COR-L47 (cell line): ENCODE measurements around the gene CPE.
"Not testable (repeated sequence)": the region's sequence is repeated elsewhere in the genome, so short reads cannot be mapped to it uniquely, and the experiment has no call there.

Source experiments
- DNase-seq: peaks from one replicate; lab custom pipeline; 2025; lab: John Stamatoyannopoulos, UW

CPE gene

GRCh38 chr4:165378745-165379677 is at the start of gene CPE:
Gene CPE, plus strand, starts transcription at chr4:165379008. Its CDS starts 214 bp downstream, at chr4:165379222.
- DNase-seq = peak; percentile 90

- no peak for DNase-seq
Observed at GRCh38 chr4:165330071-165330470, 48.7 kb upstream of the CPE start.

GRCh38 chr4:165330666-165331065 is 48.1 kb upstream of the CPE start:
- DNase-seq = no peak

- DNase-seq = no peak
Observed at GRCh38 chr4:165331359-165331758, 47.4 kb upstream of the CPE start.

- DNase-seq = no peak
Observed at GRCh38 chr4:165331823-165332222, 47.0 kb upstream of the CPE start.

GRCh38 chr4:165332502-165332901 is 46.3 kb upstream of the CPE start:
- DNase-seq = no peak

GRCh38 chr4:165335163-165335703 is 43.6 kb upstream of the CPE start:
- no peak for DNase-seq

GRCh38 chr4:165336743-165337142 is 42.1 kb upstream of the CPE start:
- no peak for DNase-seq

- not testable (repeated sequence) for DNase-seq
Observed at GRCh38 chr4:165342340-165342739, 36.5 kb upstream of the CPE start.

- DNase-seq = no peak
Observed at GRCh38 chr4:165343353-165344191, 35.2 kb upstream of the CPE start.

- no peak for DNase-seq
Observed at GRCh38 chr4:165345666-165346417, 33.0 kb upstream of the CPE start.

- no peak for DNase-seq
Observed at GRCh38 chr4:165347647-165348569, 30.9 kb upstream of the CPE start.

GRCh38 chr4:165351359-165352130 is 27.3 kb upstream of the CPE start:
- no peak for DNase-seq

- peak; percentile 62 for DNase-seq
Observed at GRCh38 chr4:165355900-165356300, 22.9 kb upstream of the CPE start.

- DNase-seq = no peak
Observed at GRCh38 chr4:165359506-165359905, 19.3 kb upstream of the CPE start.

GRCh38 chr4:165360041-165360695 is 18.6 kb upstream of the CPE start:
- DNase-seq = no peak

GRCh38 chr4:165360985-165361670 is 17.7 kb upstream of the CPE start:
- no peak for DNase-seq

GRCh38 chr4:165361810-165362209 is 17.0 kb upstream of the CPE start:
- no peak for DNase-seq
